Cardiac septum (tissue), 1 donor: Measurements from ENCODE around the gene RAB32. TPM values are rescaled to one million over a fixed set of nuclear protein-coding genes. Genes with fewer than 3 reads are reported as not detected.
"Not testable (repeated sequence)": the region's sequence is repeated elsewhere in the genome, so short reads cannot be mapped to it uniquely, and the experiment has no call there.

Experiments
- DNase-seq: peaks from one replicate; pipeline ENCODE4 v3.0.0-alpha.2; 2020; ENCODE audit warnings: low spot score
- intact Hi-C: fragments of 100-400 bp; cut with DNase I; formaldehyde crosslinking; loops from one replicate; pipeline ENCODE4 v1.14.0; 2022
- long read RNA-seq: library from polyadenylated mRNA; unstranded; transcript quantifications from one replicate; pipeline ENCODE4 v2.0.0, GENCODE V29; 2021
- total RNA-seq: library from RNA; stranded (reverse); fragmentation: NEBNext Ultra II Directional; extraction: Animal tissue kit (Norgen Biotek cat#: 25700); gene quantifications from one replicate; pipeline ENCODE4 v1.2.1, GENCODE V29; 2021
- donor health status: DM: no; HTN: no; CAD: no.

The RAB32 gene
- total RNA-seq: 8.2 TPM
- long read RNA-seq, transcript RAB32-201 (3 exons, 1,217 nt): major isoform, 15 of 20 reads
- long read RNA-seq, partial matches to known transcripts: 1 of 20 reads
- long read RNA-seq, other reads (novel, unspliced or antisense): 4 of 20 reads

DNA sequence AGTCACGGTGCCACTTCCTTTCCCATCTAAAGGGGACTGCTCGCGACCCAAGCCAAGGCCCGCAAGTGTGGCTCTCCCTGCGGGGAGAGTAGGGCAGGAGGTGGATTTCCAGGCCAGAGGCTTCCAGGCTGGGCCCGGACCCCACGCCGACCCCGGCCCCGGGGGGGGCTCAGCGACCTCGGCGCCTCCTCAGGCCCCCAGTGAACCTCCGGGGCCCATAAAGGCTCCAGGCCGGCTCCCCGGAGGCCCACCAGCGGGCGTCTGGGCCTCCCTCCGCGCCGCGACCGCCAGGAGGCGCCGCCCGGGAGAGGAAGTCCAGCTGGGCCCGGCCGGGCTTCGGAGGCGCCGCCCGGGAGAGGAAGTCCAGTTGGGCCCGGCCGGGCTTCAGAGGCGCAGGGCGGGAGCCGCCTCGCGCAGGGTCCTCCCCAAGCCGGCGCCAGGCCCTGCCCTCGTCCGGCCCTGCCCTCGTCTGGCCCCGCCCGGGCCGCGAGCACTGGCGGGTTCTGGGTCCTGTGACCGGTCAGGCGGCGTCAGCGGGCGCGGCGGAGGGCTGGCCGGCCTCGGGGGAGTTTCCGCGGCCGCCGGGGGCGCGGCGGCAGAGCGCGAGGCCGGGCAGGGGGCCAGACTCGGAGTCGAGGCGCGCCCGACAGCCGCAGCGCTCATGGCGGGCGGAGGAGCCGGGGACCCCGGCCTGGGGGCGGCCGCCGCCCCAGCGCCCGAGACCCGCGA lies at the start of gene RAB32:
Gene RAB32, plus strand, starts transcription at position 623 of the 729 bp plus-strand sequence. Its CDS starts 39 bp downstream, at position 662.
- intact Hi-C loops: loop anchor here (2.0 to 10.0 kb wide), 2 partner anchors 269 to 579 kb away; partner anchors contain the start of gene SHPRH
- peak; percentile 97 for DNase-seq

DNA sequence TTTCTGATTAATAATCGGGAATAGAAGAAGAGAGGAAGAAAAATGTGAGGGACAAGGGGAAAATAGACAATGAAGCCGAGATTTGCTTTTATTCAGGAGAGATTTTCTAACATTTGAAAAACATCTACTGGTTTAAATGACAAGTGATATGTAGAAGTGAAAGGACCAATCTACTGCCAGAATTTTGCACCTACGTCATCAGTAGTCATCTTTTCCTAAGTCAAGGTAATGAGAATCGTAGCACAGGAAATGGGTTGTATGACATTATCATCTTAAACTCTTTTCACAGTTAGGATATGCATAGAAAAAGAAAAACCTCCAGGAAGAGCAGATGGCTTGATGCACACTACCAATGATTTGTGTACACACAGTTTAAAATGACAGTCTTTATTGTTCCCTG lies 45.3 kb upstream of the RAB32 start:
- DNase-seq: no peak
- intact Hi-C loops: no loop called here

DNA sequence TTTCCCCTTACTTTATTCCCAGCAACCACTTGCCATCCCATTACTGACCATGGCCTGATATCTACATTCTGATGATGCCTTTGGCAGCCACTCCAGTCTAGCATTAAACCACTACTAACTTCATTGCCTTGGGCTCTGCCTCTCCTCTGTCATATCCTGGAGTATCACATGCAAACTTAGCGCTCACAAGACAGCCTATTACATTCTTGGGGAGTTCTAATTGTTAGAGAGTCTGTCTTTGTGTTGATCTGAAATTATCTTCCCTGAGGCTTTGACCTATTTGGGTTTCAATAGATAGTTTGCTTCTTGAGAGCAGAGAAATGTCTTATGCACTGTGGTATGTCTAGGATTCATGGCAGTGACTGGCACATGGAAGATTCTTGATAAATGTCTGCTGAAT lies 40.5 kb upstream of the RAB32 start:
- intact Hi-C loops: no loop called here

DNA sequence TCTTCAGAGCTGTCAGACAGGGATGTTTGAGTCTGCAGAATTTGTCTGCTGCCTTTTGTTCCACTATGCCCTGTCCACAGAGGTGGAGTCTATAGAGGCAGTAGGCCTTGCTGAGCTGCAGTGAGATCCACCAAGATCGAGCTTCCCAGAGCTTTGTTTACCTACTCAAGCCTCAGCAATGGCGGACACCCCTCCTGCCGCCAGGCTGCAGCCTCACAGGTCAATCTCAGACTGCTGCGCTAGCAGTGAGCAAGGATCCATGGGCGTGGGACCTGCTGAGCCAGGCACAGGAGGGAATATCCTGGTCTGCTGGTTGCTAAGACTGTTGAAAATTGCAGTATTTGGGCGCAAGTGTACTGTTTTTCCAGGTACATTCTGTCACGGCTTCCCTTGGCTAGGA lies 28.4 kb upstream of the RAB32 start:
- intact Hi-C loops: no loop called here
- no peak for DNase-seq

More for the DNA sequence above, 40.5 kb upstream of the RAB32 start:
- no peak for DNase-seq

DNA sequence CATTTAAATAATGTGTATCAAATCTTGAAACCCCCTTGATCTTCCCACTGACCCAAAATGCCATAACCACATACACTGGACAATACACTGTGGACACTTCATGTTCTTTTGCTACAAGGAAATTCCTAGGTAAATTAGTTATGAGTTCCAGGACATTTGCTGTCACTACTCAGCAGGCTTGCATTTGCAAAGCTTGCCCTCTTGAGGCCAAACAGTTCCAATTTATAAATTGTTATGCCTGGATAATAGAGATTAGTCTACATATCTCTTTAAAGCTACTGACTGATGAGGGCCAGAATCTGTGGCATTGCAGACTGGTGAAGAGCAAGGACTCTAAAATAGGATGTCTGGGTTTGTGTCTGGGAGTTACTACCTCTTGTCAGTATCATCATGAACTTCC lies 17.4 kb upstream of the RAB32 start:
- DNase-seq: no peak
- intact Hi-C loops: no loop called here

DNA sequence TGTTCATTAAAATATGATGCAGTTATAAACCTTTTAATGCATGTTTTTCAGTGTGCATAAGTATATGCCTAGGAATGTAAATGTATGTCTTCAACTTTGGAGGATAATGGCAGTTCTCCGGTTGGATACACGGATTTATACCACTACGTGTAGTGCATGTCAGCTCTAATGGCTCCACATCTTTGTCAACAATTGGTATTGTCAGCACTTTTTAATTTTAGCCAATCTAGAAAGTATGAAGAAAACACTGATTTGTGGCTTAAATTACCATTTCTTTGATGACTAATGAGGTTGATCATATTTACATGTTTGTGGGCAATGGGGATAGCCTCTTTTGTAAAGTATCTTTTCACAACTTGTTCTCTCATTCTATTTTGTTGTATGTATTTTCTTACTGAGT lies 10.9 kb upstream of the RAB32 start:
- intact Hi-C loops: no loop called here
- DNase-seq: no peak

DNA sequence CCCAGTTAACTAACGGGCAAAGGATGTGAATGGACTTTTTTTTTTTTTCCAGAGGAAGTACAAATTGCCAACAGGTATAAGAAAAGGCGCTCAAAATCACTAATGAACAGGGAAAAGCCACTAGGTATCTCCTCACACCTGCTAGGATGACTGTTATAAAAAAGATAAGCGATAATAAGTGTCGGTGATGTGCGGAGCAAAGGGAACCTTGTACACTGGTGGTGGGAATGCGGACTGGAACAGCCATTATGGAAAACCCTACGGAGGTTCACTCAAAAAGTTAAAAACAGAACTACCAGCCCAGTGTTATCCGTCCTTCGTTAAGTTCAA lies 787 bp upstream of the RAB32 start:
- intact Hi-C loops: loop anchor here (2.0 to 10.0 kb wide), 2 partner anchors 268 to 578 kb away; partner anchors contain the start of gene SHPRH
- DNase-seq: no peak

DNA sequence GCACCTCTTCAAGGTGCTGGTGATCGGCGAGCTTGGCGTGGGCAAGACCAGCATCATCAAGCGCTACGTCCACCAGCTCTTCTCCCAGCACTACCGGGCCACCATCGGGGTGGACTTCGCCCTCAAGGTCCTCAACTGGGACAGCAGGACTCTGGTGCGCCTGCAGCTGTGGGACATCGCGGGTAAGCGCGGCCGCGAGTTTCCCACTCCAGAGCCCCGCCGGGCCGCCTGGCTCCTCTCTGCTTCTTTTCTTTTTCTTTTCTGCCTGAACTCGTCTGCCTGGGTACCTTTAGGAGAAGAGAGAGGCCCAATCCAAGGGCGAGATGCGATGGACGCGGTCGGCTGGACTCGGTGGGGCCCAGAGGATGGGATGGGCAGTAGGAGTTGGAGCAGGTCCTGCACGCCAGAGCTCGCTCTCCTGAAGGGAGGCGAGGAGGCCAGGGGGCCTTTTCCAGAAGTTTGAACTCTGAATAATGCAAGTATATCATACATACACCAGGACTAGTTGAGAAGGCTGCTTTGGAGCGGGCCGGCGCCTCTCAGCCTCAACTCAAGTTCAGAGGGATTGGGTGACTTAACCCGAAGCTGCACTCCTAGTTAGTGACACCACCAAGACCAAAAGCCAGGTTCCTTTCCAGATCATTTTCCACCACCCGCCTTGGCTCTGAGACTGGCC lies 445 bp downstream of the RAB32 start:
- DNase-seq: peak; percentile 79

DNA sequence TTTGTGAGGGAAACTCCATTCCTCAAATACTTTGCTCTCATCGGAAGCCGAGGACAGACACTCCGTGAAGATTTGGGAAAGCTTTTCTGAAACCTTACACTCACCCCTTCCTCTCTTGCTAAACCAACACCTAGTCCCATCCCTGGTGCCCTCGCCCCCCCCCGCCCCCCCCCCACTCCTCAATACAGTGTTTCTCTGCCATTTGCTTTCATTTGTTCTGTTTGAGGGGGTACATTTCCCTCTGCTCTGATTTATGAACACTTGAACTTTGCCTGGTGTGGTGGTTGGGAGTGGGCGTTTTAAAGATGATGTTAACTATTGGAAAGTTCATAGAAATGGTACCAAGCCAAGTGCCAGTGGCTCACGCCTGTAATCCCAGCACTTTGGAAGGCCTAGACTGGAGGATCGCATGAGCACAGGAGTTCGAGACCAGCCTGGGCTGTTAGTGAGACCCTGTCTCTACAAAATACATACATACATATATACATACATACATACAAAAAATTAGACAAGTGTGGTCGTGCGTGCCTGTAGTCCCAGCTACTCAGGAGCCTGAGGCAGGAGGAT lies 1.1 kb downstream of the RAB32 start:
- no peak for DNase-seq

More for the DNA sequence above, 445 bp downstream of the RAB32 start:
- intact Hi-C loops: loop anchor here (2.0 to 10.0 kb wide), 2 partner anchors 269 to 579 kb away; partner anchors contain the start of gene SHPRH

DNA sequence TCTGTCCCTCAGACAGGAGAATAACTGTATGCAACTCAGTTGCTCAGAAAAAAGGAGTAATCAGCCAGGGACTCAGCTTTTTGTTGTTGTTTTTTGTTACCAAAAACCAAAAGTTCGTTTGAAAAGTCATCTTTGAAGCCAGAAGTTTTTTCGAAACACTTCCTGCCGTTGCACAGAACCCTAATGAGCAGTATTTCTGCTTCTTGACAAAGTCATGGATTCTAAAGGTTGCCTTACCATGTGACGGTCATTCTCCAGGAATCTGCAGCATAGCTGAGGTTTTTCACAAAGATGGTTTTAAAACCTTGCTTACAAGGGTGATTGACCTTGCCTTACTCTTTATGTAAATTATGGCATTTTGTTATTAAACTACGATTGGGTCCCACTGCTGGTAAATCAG lies 1.9 kb downstream of the RAB32 start:
- no peak for DNase-seq
- intact Hi-C loops: loop anchor here (10.0 kb wide), 1 partner anchor 271 kb away; no protein-coding TSS in a partner anchor

More for the DNA sequence above, 1.1 kb downstream of the RAB32 start:
- intact Hi-C loops: loop anchor here (10.0 kb wide), 1 partner anchor 270 kb away; no protein-coding TSS in a partner anchor

DNA sequence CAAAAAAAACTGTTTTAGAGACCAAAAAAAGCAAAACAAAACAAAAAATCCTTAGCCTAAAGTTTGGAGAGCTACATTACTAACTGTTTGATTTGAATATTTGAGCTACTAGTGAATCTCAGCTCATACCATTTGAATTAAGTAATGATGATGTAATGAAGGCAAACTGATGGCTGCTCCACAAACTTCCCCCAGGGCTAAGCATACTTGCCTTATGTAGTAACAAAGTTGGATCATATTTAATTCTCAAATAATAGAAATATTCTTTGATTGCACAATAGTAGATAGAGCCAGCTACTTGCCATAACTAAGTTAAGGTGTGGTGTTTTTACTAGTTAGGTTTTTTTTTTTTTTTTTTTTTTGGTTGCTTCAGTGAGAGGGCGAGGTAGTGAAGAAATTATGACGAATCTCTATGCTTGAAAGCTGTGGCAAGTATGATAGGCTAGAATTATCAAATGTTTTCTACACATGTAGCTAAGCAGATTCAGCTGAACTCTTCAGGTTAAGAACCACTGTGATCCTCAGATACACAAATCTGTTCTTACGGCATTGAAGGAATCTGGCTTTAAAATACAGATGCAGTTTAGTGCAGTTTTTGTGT lies 2.9 kb downstream of the RAB32 start:
- intact Hi-C loops: loop anchor here (10.0 kb wide), 1 partner anchor 272 kb away; no protein-coding TSS in a partner anchor
- no peak for DNase-seq

DNA sequence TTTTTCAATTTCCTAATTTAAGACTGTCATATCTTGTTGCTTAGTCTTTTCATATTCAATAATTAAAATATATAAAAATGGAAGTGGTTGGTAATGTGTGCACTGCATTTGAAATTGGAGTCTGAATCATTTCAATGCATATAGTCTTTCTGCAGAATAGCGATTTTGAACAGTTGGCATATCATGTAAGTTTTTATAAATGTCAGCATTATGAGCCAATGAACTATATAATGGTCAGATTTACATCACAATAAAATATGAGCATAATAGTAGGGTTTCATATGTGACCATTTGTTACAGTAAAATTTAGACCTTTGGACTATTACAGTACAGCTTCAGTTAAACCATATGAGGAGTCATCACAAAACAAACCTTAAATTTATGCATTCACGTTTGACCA lies 4.3 kb downstream of the RAB32 start:
- intact Hi-C loops: loop anchor here (10.0 kb wide), 1 partner anchor 273 kb away; no protein-coding TSS in a partner anchor

DNA sequence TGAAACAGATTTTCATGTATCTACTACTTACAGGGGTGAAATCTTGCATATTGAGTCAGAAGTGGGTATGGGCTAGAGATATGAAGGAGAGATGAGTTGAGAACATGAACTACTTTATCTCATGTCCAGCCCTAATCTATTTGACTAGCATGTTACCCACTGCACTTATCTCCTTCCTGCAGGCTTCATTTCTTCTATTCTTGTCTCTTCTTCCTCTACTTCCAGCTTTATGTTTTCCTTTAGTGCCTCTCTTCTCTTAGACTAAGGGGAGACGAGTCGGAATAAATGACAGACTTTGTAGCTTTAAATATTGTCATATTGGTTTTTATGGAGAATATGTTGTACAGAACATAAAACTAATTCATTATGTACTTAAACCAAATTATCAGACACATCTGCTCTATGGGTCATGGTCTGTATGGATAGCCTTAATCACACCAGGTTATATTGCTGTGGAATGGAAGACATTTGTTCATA lies 5.3 kb downstream of the RAB32 start:
- DNase-seq: no peak
- intact Hi-C loops: loop anchor here (10.0 kb wide), 1 partner anchor 274 kb away; no protein-coding TSS in a partner anchor

More for the DNA sequence above, 4.3 kb downstream of the RAB32 start:
- DNase-seq: no peak

DNA sequence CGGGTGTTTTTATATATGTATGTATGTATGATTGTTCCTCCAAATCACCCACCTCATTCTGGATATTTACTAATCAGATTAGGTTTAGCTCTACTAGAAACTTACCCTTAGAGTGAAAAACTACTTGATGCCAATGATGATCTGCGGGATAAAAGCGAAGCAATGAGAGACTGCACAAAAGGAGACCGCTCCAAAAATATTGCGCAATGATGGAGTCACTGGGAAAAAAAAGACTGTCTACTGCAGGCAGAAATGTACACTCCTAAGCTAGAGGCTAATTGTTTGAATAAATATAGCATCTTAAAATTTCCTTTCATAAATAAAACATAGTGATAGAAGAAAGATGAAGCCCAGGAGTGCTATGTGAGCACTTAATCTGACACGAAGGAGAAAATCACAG lies 7.3 kb downstream of the RAB32 start:
- intact Hi-C loops: no loop called here
- DNase-seq: no peak

DNA sequence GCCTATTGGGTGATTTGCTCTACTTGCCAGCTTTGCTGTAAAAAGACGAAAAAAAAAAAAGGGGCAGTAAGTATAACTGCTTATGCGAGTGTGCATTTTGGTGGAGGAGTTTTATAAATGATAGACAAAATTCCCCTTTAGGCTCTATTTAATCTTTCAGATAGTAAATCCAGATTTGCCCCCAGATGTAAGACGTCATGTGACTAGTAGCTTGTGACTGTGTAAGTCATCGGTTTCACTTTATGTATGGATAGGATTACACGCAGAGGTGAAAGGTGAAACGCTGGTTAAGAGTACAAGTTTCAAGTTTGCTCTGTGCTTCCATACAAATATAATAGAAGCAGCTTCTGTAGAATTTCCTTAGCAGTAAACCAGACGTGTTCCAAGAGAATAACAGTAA lies 7.9 kb downstream of the RAB32 start:
- DNase-seq: no peak
- intact Hi-C loops: no loop called here

DNA sequence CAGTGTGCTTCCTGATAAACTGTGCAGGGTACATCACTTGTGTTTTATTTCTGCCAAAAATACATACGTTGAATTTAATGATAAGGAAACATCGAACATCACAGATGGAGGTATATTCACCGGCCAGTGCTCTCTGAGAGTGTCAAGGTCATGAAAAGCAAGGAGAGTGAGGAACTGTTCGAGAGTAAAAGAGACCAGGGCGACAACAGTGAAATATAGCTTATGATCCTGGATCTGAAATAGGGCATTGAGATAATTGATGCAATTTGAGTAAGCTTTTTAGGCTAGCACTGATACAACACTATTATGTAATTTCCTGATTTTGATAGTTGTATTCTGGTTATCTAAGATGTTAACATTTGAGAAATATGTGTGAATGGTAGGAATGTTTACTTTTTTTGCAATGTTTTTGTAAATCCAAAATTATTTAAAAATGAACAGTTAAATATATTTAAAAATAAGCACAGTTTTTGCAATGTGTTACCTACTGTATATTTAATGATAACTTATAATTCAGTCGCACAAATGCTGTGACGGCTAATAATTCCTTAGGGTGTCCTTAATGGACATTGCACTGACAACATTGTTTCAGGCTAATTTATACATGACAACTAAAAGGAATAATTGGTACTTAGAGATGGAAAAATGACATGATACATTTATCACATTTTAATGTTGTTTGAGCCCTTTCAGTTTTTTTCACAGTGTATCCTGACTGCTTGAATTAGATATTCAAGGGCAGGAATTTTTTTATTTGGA lies 9.9 kb downstream of the RAB32 start:
- intact Hi-C loops: no loop called here

DNA sequence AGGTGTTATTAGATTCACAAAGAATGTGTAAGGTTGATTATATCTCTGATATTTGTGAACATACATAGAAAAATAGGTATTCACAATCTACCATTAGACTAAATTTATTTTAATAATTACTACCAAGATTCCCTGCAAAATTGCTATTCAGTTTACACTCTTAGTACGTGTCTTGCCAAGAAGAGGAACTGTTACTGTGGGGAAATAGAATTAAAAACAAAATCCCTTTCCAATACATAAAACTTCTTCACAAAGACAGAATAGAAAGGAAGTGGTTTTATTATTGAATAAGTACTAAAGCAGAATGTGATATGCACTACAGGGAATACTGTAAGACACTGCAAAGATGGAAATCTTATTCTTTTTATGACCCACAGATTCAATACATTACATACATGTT lies 17.0 kb downstream of the RAB32 start:
- intact Hi-C loops: no loop called here
- no peak for DNase-seq

More for the DNA sequence above, 9.9 kb downstream of the RAB32 start:
- no peak for DNase-seq

DNA sequence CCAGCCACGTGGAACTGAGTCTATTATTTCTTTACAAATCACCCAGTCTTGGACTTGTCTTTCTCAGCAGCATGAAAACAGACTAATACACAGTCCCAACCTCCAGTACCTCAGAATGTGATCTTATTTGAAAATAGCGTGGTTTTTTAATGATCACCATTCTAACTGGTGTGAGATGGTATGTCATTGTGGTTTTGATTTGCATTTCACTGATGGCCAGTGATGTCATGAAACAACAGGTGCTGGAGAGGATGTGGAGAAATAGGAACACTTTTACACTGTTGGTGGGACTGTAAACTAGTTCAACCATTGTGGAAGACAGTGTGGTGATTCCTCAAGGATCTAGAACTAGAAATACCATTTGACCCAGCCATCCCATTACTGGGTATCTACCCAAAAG lies 23.0 kb downstream of the RAB32 start:
- intact Hi-C loops, DNase-seq: not testable (repeated sequence)

DNA sequence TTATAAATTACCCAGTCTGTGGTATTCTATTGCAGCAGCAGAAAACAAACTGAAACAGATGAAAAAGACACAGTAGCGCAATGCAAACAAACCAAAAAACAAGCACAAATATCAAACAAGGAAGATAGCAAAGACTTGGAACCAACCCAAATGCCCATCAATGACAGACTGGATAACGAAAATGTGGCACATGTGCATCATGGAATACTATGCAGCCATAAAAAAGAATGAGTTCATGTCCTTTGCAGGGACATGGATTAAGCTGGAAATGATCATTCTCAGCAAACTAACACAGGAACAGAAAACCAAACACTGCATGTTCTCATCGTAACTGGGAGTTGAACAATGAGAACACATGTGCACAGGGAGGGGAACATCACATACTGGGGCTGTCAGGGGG lies 25.0 kb downstream of the RAB32 start:
- intact Hi-C loops, DNase-seq: not testable (repeated sequence)
